OCI-LY3 (cell line): ENCODE measurements around the gene FITM1.

ENCODE experiments used
- H2AFZ ChIP-seq: fragments of 200-600, 300-600 bp; shearing (Covaris generic); 2 replicates; pipeline ENCODE4 v1.6.0; 2014; ENCODE audit warnings: antibody characterized with exemption, low read depth, low read length
- H3K27ac ChIP-seq: fragments of 200-600, 300-600 bp; sonication (generic); 2 replicates; pipeline ENCODE4 v1.5.1; 2014; ENCODE audit warnings: mild to moderate bottlenecking, low read length, moderate library complexity, mixed read lengths
- H3K27me3 ChIP-seq: fragments of 200-600, 300-600 bp; sonication (generic); 2 replicates; pipeline ENCODE4 v1.6.1; 2014; ENCODE audit warnings: low read depth, low read length, mixed read lengths
- H3K36me3 ChIP-seq: fragments of 200-600, 300-600 bp; sonication (generic); replicated peaks from 2 replicates; pipeline ENCODE3; 2014; ENCODE audit warnings: low read depth, low read length, mixed read lengths
- H3K4me1 ChIP-seq: fragments of 300-600, 200-600 bp; sonication (generic); 2 replicates; pipeline ENCODE4 v1.6.1; 2014; ENCODE audit warnings: low read length, mixed read lengths
- H3K4me2 ChIP-seq: fragments of 200-600, 300-600 bp; sonication (generic); 2 replicates; pipeline ENCODE4 v1.6.1; 2014; ENCODE audit warnings: low read length, mixed read lengths
- H3K4me3 ChIP-seq: fragments of 300-600, 200-600 bp; sonication (generic); 2 replicates; pipeline ENCODE4 v1.5.1; 2014; ENCODE audit warnings: antibody characterized with exemption, mild to moderate bottlenecking, low read length, moderate library complexity
- H3K79me2 ChIP-seq: fragments of 300-600, 200-600 bp; shearing (Covaris generic); 2 replicates; pipeline ENCODE4 v1.6.1; 2014; ENCODE audit warnings: mild to moderate bottlenecking, low read length, mixed read lengths
- H3K9ac ChIP-seq: fragments of 300-600, 200-600 bp; shearing (Covaris generic); 2 replicates; pipeline ENCODE4 v1.6.0; 2014; ENCODE audit warnings: mild to moderate bottlenecking, low read length, moderate library complexity
- H3K9me3 ChIP-seq: fragments of 200-600, 300-600 bp; shearing (Covaris generic); 2 replicates; pipeline ENCODE4 v1.6.1; 2014; ENCODE audit warnings: low read length, mixed read lengths; ENCODE audit not compliant: insufficient read depth
- H4K20me1 ChIP-seq: fragments of 200-600, 300-600 bp; sonication (generic); 2 replicates; pipeline ENCODE4 v1.6.1; 2016; ENCODE audit warnings: low read length, mixed read lengths; ENCODE audit not compliant: insufficient read depth
- EZH2phosphoT487 ChIP-seq: fragments of 200-600 bp; shearing (Covaris generic); IDR thresholded peaks from 2 replicates; pipeline ENCODE4 v1.6.1; 2018; ENCODE audit warnings: antibody characterized with exemption, mixed run types, low read depth
- TF ChIP-seq, protein P1 (sequence below): fragments of 200-600, 300-600 bp; sonication (generic); IDR thresholded peaks from 2 replicates; pipeline ENCODE4 v1.5.1; 2014; ENCODE audit warnings: antibody characterized with exemption, low read length, low read depth

FITM1 gene

DNA sequence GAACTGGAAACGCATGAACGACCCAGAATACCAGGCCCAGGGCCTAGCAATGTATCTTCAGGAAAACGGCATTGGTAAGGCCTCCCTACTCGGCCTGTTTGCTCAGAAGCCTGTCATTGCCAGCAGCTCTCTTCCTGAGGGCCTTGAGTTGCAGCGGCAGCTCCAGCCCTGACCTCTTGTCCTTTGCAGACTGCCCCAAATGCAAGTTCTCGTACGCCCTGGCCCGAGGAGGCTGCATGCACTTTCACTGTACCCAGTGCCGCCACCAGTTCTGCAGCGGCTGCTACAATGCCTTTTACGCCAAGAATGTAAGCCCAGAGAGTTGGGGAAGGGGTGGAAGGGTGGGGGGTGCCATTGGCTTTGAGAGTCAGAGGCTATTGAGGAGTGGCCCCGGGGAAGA lies 26.9 kb downstream of the FITM1 start:
- H3K4me3 ChIP-seq = no peak overlapping the region
- no peak overlapping the region for H2AFZ ChIP-seq
- H3K27me3 ChIP-seq = no peaks in the 10 kb centered on the region
- peaks cover 15% of the 10 kb centered on the region for H3K4me1 ChIP-seq
- no peak overlapping the region for H3K9ac ChIP-seq
- H3K36me3 ChIP-seq = peaks cover 39% of the 10 kb centered on the region
- no peak overlapping the region for H3K27ac ChIP-seq
- no peak overlapping the region for H3K4me2 ChIP-seq
- H4K20me1 ChIP-seq = no peaks in the 10 kb centered on the region
- TF ChIP-seq, protein P1, sequence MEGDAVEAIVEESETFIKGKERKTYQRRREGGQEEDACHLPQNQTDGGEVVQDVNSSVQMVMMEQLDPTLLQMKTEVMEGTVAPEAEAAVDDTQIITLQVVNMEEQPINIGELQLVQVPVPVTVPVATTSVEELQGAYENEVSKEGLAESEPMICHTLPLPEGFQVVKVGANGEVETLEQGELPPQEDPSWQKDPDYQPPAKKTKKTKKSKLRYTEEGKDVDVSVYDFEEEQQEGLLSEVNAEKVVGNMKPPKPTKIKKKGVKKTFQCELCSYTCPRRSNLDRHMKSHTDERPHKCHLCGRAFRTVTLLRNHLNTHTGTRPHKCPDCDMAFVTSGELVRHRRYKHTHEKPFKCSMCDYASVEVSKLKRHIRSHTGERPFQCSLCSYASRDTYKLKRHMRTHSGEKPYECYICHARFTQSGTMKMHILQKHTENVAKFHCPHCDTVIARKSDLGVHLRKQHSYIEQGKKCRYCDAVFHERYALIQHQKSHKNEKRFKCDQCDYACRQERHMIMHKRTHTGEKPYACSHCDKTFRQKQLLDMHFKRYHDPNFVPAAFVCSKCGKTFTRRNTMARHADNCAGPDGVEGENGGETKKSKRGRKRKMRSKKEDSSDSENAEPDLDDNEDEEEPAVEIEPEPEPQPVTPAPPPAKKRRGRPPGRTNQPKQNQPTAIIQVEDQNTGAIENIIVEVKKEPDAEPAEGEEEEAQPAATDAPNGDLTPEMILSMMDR = no peak
- no peak for TF ChIP-seq EZH2phosphoT487
- H3K9me3 ChIP-seq = no peaks in the 10 kb centered on the region
- H3K79me2 ChIP-seq = peaks cover 12% of the 10 kb centered on the region

DNA sequence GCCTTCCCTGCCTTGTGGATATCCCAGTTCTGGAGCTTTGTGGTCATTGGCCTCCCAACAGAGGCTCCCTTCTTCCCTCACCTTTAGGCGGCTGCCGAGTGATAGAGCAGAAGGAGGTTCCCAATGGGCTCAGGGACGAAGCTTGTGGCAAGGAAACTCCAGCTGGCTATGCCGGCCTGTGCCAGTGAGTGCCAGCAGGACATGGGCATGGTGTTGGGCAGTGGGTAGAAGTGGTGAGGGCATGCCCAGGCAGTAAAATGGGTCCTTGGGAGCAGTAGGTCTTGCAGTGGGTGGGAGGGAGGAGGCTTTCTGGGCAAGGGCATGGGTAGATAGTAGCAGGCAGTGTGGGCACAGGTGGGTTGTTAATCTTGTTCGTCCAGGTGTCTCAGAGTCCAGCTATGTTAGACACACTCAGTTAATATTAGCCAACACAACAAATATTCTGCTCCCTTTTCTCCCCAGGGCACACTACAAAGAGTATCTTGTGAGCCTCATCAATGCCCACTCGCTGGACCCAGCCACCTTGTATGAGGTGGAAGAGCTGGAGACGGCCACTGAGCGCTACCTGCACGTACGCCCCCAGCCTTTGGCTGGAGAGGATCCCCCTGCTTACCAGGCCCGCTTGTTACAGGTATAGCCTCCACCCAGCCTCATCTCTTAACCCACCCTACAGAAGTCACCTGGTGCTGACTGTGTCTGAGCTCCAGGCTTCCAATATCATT lies 29.5 kb downstream of the FITM1 start:
- Histone ChIP-seq H3K79me2 (peaks cover 20% of the 10 kb centered on the region), H3K9ac (no peak overlapping the region), H3K4me3 (no peak overlapping the region), H2AFZ (no peak overlapping the region), H4K20me1 (no peaks in the 10 kb centered on the region), H3K4me2 (no peak overlapping the region), H3K36me3 (peaks cover 54% of the 10 kb centered on the region), H3K27ac (peak overlapping the region; percentile 72), H3K27me3 (no peaks in the 10 kb centered on the region), H3K9me3 (no peaks in the 10 kb centered on the region), H3K4me1 (peaks cover 15% of the 10 kb centered on the region)
- no peak for TF ChIP-seq EZH2phosphoT487
- TF ChIP-seq, protein P1 = no peak

DNA sequence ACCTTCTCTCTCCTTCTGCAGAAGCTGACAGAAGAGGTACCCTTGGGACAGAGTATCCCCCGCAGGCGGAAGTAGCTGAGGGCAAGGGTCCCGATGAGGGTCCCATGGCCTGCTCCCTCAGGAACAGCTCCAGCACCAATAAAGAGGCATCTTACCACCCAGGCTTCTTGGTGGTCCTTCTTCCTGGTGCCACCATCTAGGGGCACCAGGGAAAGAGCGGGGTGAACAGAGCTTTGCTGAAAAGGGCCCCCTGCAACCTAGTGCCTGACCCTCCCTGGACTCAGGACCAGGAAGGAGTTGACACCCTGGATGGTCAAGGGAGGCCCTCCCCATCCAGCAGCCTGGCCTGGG lies 30.0 kb downstream of the FITM1 start:
- Histone ChIP-seq H3K9me3 (no peaks in the 10 kb centered on the region), H3K9ac (peak overlapping the region; percentile 47; the same call in 1 of the 2 replicates), H3K4me2 (peak overlapping the region; percentile 42), H3K4me3 (no peak overlapping the region), H4K20me1 (no peaks in the 10 kb centered on the region), H3K36me3 (peaks cover 54% of the 10 kb centered on the region), H2AFZ (no peak overlapping the region), H3K27me3 (no peaks in the 10 kb centered on the region), H3K27ac (peak overlapping the region; percentile 72), H3K4me1 (peaks cover 15% of the 10 kb centered on the region), H3K79me2 (peaks cover 20% of the 10 kb centered on the region)
- TF ChIP-seq EZH2phosphoT487 = no peak

DNA sequence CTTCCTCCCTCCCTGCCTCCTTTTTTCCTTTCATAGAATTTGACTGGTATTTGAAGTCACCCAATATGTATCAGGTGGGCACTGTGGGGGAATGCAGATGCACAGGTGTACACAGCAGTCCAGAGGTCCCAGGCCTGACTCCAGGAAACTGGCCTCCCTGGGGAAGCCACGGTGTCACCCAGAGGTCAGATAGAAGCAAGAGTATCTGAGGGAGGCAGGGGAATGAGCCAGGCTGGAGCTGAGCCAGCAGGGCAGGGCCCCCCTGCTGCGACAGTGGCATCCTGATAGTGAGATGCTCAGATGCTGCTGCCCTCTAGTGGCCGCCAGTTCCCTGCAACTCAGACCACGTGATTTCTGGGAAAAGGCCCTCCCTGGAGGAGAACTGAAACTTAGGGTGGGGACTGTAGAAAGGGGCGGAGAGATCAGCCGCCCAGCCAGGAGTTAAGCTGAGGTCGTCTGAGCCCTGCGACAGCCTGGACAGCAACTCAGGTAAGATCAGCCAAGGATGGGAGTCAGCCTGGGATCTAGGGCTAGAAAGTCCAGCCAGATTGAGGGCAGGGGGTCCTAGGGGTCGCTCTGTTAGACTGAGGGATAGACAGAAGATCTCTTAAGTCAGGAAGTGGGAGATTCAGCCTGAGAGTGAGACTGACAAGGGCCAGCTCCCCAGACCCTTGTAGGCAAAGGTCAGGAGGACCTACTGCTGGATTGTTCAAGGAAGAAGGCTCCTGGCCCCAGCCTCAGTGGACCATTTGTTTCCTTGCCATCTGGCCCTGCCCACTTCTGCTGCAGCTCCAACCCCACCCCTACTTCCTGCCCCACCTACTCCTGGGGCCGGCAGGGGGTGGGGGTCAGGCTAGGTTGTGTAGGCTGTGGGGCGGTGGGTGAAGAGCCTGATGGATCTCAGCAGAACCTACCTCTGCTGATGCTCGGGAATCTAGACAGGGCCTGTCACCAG lies 30.7 kb downstream of the FITM1 start, which contains the start of gene IRF9:
Gene IRF9, plus strand, starts transcription at position 416 of the 955 bp plus-strand sequence. CDS start 880 bp downstream, outside the sequence.
- no peaks in the 10 kb centered on the region for H3K9me3 ChIP-seq
- no peaks in the 10 kb centered on the region for H4K20me1 ChIP-seq
- peak within 1 kb of the TSS; percentile 85 for H3K4me2 ChIP-seq
- peak within 1 kb of the TSS; percentile 83 for H3K27ac ChIP-seq
- H3K9ac ChIP-seq = peak within 1 kb of the TSS; percentile 90
- peaks cover 15% of the 10 kb centered on the region for H3K4me1 ChIP-seq
- no peaks in the 10 kb centered on the region for H3K27me3 ChIP-seq
- H3K4me3 ChIP-seq = peak within 1 kb of the TSS; percentile 80
- no peak for TF ChIP-seq EZH2phosphoT487
- TF ChIP-seq, protein P1 = peak; percentile 91
- peaks cover 54% of the 10 kb centered on the region for H3K36me3 ChIP-seq
- no peak within 1 kb of the TSS; the same call in 1 of the 2 replicates for H2AFZ ChIP-seq
- H3K79me2 ChIP-seq = peaks cover 20% of the 10 kb centered on the region
